Heart left ventricle (tissue), 13 donors: ENCODE data around the gene C2CD4D.

Experiments
- POLR2A ChIP-seq, 2 donors: fragments of 450-650 bp; IDR thresholded peaks; one replicate each; pipeline ENCODE4 v1.6.1; 2017; ENCODE audit warnings: antibody characterized with exemption in 2 of 2, mild to moderate bottlenecking in 2 of 2, moderate library complexity in 2 of 2
- TF ChIP-seq, protein P1 (sequence below), 12 donors: fragments of 200-600 bp; sonication (generic) in 4 of 12; IDR thresholded peaks; one replicate each; pipeline versions ENCODE4 v1.5.0 to v1.8.0; 2018 to 2022; ENCODE audit warnings: antibody characterized with exemption in 12 of 12, mild to moderate bottlenecking in 5 of 12
- donor health status: ischemic (EF 13 %, LVEDD 7.1; RV severe dilation, severe dysfunction).
- donor health status: DM: no; HTN: yes; CAD: no.
- donor health status: DM: no; HTN: no; CAD: no.
- donor health status: ischemic (EF 25% LVEDD 6.9; RV normal size, moderate dysfunction).
- donor health status: ischemic (EF 25% LVEDD 5.7; RV mildly dilated, moderate dysfunction).
- donor health status: ischemic (EF 35%, LVEDD 5.7; RV mildly dilated, moderate dysfunction).
- donor health status: nonischemic (EF 11% LVEDD 7.7; RV severe dilation, severe dysfunction).
- donor health status: DM: yes; HTN: yes; CAD: no.
- donor health status: PGD.
- donor health status: ischemic (EF 29% LVEDD 5.4; RV normal size, mild dysfunction).
- donor health status: nonischemic (EF 23%, LVEDD 6.1; RV moderate dilation, normal function).

DNA sequence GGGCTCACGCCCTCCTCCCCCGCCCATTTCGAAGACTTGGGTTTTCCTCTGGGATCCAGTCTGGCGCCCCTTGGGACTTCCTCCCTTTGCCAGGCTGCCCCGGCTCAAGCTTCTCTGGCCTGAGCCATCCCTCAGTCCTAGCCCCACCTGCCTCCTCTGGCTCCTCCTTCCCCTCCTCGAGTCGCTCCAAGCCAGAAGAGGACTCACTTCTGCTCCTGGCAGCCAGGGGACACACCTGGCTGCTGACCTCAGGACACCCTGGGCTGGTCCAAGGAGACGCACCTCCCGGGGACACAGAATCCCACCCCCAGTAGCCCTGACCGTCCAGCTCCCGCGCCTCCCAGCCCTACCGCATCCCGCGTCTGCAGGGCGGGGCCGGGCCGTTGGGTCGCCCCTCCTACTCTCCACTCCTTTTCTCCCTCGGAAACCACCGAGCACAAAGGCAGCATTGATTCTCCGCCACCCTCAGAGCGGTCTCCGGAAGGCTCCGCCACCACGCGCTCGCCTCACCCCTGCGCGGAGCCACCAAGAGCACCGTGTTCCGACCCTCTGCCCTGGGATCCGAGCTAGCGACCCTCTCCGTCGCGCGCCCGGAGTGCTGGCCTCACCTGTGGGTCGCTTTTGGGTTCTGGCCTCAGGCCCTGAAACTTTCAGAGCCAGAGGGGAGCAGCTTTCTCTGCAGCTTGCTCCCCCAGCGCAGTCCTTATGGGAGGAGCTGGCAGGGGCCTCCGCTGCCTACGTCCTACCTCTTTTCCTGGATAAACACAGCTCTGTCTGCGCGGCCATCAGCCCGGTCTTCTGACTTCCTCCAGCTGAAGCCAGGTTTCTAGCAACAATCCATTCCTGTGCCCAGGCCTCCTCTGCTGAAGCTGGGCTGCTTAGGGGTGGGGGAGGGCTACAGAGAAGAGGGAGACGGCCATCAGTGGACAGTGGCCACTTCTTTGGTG is at the start of gene C2CD4D:
- TF ChIP-seq, protein P1, sequence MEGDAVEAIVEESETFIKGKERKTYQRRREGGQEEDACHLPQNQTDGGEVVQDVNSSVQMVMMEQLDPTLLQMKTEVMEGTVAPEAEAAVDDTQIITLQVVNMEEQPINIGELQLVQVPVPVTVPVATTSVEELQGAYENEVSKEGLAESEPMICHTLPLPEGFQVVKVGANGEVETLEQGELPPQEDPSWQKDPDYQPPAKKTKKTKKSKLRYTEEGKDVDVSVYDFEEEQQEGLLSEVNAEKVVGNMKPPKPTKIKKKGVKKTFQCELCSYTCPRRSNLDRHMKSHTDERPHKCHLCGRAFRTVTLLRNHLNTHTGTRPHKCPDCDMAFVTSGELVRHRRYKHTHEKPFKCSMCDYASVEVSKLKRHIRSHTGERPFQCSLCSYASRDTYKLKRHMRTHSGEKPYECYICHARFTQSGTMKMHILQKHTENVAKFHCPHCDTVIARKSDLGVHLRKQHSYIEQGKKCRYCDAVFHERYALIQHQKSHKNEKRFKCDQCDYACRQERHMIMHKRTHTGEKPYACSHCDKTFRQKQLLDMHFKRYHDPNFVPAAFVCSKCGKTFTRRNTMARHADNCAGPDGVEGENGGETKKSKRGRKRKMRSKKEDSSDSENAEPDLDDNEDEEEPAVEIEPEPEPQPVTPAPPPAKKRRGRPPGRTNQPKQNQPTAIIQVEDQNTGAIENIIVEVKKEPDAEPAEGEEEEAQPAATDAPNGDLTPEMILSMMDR (IDR thresholded peaks at IDR 0.05), result no peak
- no peak for TF ChIP-seq POLR2A (IDR thresholded peaks at IDR 0.05)
